NCI-H748 treated with DMSO at 0.1 percent for 48 hours (cell line): Measurements from ENCODE around the gene TMEM178B.
"Not testable (repeated sequence)": the region's sequence is repeated elsewhere in the genome, so short reads cannot be mapped to it uniquely, and the experiment has no call there.

Experiments
- DNase-seq: peaks from one replicate; lab custom pipeline; 2025; lab: John Stamatoyannopoulos, UW

Gene TMEM178B

GRCh38 chr7:141356161-141356560 lies 282.3 kb downstream of the TMEM178B start:
- DNase-seq: no peak

- no peak for DNase-seq
Observed at GRCh38 chr7:141358386-141358785, 284.5 kb downstream of the TMEM178B start.

GRCh38 chr7:141359262-141359661 lies 285.4 kb downstream of the TMEM178B start:
- peak; percentile 87 for DNase-seq

GRCh38 chr7:141359740-141360415 lies 286.0 kb downstream of the TMEM178B start:
- no peak for DNase-seq

- no peak for DNase-seq
Observed at GRCh38 chr7:141360416-141360760, 286.5 kb downstream of the TMEM178B start.

- no peak for DNase-seq
Observed at GRCh38 chr7:141360803-141361202, 286.9 kb downstream of the TMEM178B start.

GRCh38 chr7:141361479-141361878 lies 287.6 kb downstream of the TMEM178B start:
- no peak for DNase-seq

- no peak for DNase-seq
Observed at GRCh38 chr7:141361960-141362359, 288.1 kb downstream of the TMEM178B start.

GRCh38 chr7:141362580-141363435 lies 288.9 kb downstream of the TMEM178B start:
- no peak for DNase-seq

- DNase-seq: no peak
Observed at GRCh38 chr7:141363748-141364147, 289.9 kb downstream of the TMEM178B start.

- DNase-seq: no peak
Observed at GRCh38 chr7:141366091-141366621, 292.3 kb downstream of the TMEM178B start.

GRCh38 chr7:141369422-141369821 lies 295.6 kb downstream of the TMEM178B start:
- DNase-seq: no peak

GRCh38 chr7:141370178-141370577 lies 296.3 kb downstream of the TMEM178B start:
- DNase-seq: no peak

- no peak for DNase-seq
Observed at GRCh38 chr7:141370650-141371049, 296.8 kb downstream of the TMEM178B start.

- DNase-seq: no peak
Observed at GRCh38 chr7:141374425-141374824, 300.6 kb downstream of the TMEM178B start.

- DNase-seq: no peak
Observed at GRCh38 chr7:141375442-141375841, 301.6 kb downstream of the TMEM178B start.

- no peak for DNase-seq
Observed at GRCh38 chr7:141377906-141378305, 304.0 kb downstream of the TMEM178B start.

GRCh38 chr7:141378405-141378804 lies 304.5 kb downstream of the TMEM178B start:
- DNase-seq: no peak

- no peak for DNase-seq
Observed at GRCh38 chr7:141381794-141382427, 308.0 kb downstream of the TMEM178B start.

- not testable (repeated sequence) for DNase-seq
Observed at GRCh38 chr7:141383356-141383755, 309.5 kb downstream of the TMEM178B start.

- DNase-seq: no peak
Observed at GRCh38 chr7:141386881-141387280, 313.0 kb downstream of the TMEM178B start.

- no peak for DNase-seq
Observed at GRCh38 chr7:141387521-141388217, 313.8 kb downstream of the TMEM178B start.
